HepG2 (cell line): ENCODE results near the gene C12orf60. TPM values are rescaled to one million over a fixed set of nuclear protein-coding genes. Genes with fewer than 3 reads are reported as not detected.

ENCODE experiments used
- ATAC-seq: fragments of 200-7000 bp; cut with Tn5 transposase; 3 replicates; pipeline ENCODE4 v1.9.1; 2020; ENCODE audit warnings: mild to moderate bottlenecking, moderate library complexity
- BruUV-seq: library from RNA; stranded (reverse); fragments of 400-500 nt; replicated peaks from 2 replicates; lab custom pipeline; 2021; lab: Mats Ljungman, UMichigan
- CTCF ChIA-PET: fragments of 300-600 bp; formaldehyde crosslinking; extraction: SDS; loops from one replicate; lab custom pipeline; 2021; ENCODE audit warnings: low total read pairs, inconsistent platforms, low intra/inter-chr PET ratio; lab: Yijun Ruan, JAX
- POLR2A ChIA-PET: fragments of 350-600 bp; sonication (Branson Sonifier 250); formaldehyde crosslinking; loops from one replicate; lab custom pipeline; 2020; ENCODE audit warnings: antibody characterized with exemption, inconsistent platforms; lab: Yijun Ruan, JAX
- DNase-seq: peaks from one replicate; pipeline ENCODE4 v3.0.0-alpha.2; 2015; ENCODE audit warnings: low spot score
- FAIRE-seq: peaks from 3 replicates; lab custom pipeline; 2011; peaks lifted over from hg19 to GRCh38; lab: Jason Lieb, UNC
- H2AFZ ChIP-seq: one replicate; pipeline ENCODE4 v1.6.1; 2011; ENCODE audit warnings: low read length, inconsistent platforms
- H3K27ac ChIP-seq: fragments of 300-600 bp; 3 replicates; pipeline ENCODE4 v1.8.0; 2011; ENCODE audit warnings: mixed run types, mild to moderate bottlenecking, mixed read lengths, low read length, inconsistent platforms; ENCODE audit not compliant: insufficient read depth; ENCODE audit errors: extremely low read length
- H3K27me3 ChIP-seq, 2 experiments: fragments of 200-600 bp in 1 of 2; 2 replicates in 1 of 2; 3 replicates in 1 of 2; pipeline versions ENCODE4 v1.6.0 to v1.8.0; 2011; ENCODE audit warnings: low read length in 2 of 2, mild to moderate bottlenecking in 2 of 2, moderate library complexity in 2 of 2, inconsistent platforms in 1 of 2; ENCODE audit not compliant: insufficient read depth in 2 of 2, control insufficient read depth in 1 of 2
- H3K36me3 ChIP-seq, 2 experiments: fragments of 200-600 bp in 1 of 2; replicated peaks in 1 of 2; 2 replicates in 1 of 2; 3 replicates in 1 of 2; pipeline versions ENCODE4 v1.5.1 to v1.8.0; 2011; ENCODE audit warnings: low read length in 2 of 2, inconsistent platforms in 1 of 2; ENCODE audit not compliant: insufficient read depth in 2 of 2, control insufficient read depth in 1 of 2
- H3K4me1 ChIP-seq: 2 replicates; pipeline ENCODE4 v1.5.1; 2012; ENCODE audit warnings: low read length, inconsistent platforms; ENCODE audit not compliant: insufficient read depth
- H3K4me2 ChIP-seq: 2 replicates; pipeline ENCODE4 v1.6.0; 2011; ENCODE audit warnings: low read depth, low read length, inconsistent platforms
- H3K4me3 ChIP-seq, 3 experiments: fragments of 200-600 bp in 1 of 3; sonication (generic), shearing (Covaris generic) in 1 of 3; replicated peaks in 1 of 3; 2 replicates each; pipeline ENCODE4 v1.5.1; 2011 to 2016; ENCODE audit warnings: low read length in 3 of 3, inconsistent platforms in 2 of 3, low read depth in 2 of 3, mild to moderate bottlenecking in 2 of 3, control low read depth in 1 of 3, mixed read lengths in 1 of 3; ENCODE audit not compliant: insufficient read depth in 1 of 3
- H3K79me2 ChIP-seq: one replicate; pipeline ENCODE4 v1.6.1; 2011; ENCODE audit warnings: low read length, inconsistent platforms; ENCODE audit not compliant: insufficient read depth
- H3K9ac ChIP-seq: 2 replicates; pipeline ENCODE4 v1.6.0; 2011; ENCODE audit warnings: mild to moderate bottlenecking, low read depth, low read length, inconsistent platforms; ENCODE audit not compliant: insufficient read depth
- H3K9me3 ChIP-seq: 2 replicates; pipeline ENCODE4 v1.5.1; 2012; ENCODE audit warnings: mild to moderate bottlenecking, low read length
- H4K20me1 ChIP-seq: 2 replicates; pipeline ENCODE4 v1.6.0; 2011; ENCODE audit warnings: inconsistent platforms, mild to moderate bottlenecking, low read length, moderate library complexity; ENCODE audit not compliant: insufficient read depth
- ASH2L ChIP-seq: fragments of 300-600, 200-600 bp; sonication (generic); IDR thresholded peaks from 2 replicates; pipeline ENCODE4 v1.7.0; 2017; ENCODE audit warnings: low read depth, mild to moderate bottlenecking, moderate library complexity, mixed read lengths, low read length; ENCODE audit not compliant: insufficient read length
- ATAD3A ChIP-seq: sonication (generic); formaldehyde crosslinking; IDR thresholded peaks from 2 replicates; pipeline ENCODE4 v1.4.0; 2020; ENCODE audit warnings: missing genetic modification reagents
- ATF6 ChIP-seq: sonication (generic); formaldehyde crosslinking; conservative IDR thresholded peaks from 2 replicates; pipeline ENCODE4 v1.4.0; 2020; ENCODE audit warnings: missing genetic modification reagents
- CC2D1A ChIP-seq: sonication (generic); formaldehyde crosslinking; IDR thresholded peaks from 2 replicates; pipeline ENCODE4 v1.8.1; 2023; ENCODE audit warnings: mild to moderate bottlenecking, missing genetic modification reagents
- EHMT2 ChIP-seq: fragments of 200-600 bp; sonication (generic); IDR thresholded peaks from 2 replicates; pipeline ENCODE4 v1.7.0; 2017; ENCODE audit warnings: antibody characterized with exemption, low read depth, low read length, borderline replicate concordance
- GPBP1L1 ChIP-seq: sonication (generic); formaldehyde crosslinking; IDR thresholded peaks from 2 replicates; pipeline ENCODE4 v1.5.0; 2020; ENCODE audit warnings: mild to moderate bottlenecking, missing genetic modification reagents
- HOXD1 ChIP-seq: sonication (generic); formaldehyde crosslinking; IDR thresholded peaks from 2 replicates; pipeline ENCODE4 v1.5.0; 2020; ENCODE audit warnings: missing genetic modification reagents
- KLF6 ChIP-seq: IDR thresholded peaks from 2 replicates; pipeline ENCODE4 v1.8.0; 2016; ENCODE audit warnings: missing biosample characterization, missing genetic modification reagents
- NCOA5 ChIP-seq: sonication (generic); formaldehyde crosslinking; IDR thresholded peaks from 2 replicates; pipeline ENCODE4 v1.4.0; 2020; ENCODE audit warnings: missing genetic modification reagents
- PLRG1 ChIP-seq: fragments of 450-650 bp; conservative IDR thresholded peaks from 2 replicates; pipeline ENCODE4 v1.6.1; 2016
- ZFP91 ChIP-seq: sonication (generic); formaldehyde crosslinking; IDR thresholded peaks from 2 replicates; pipeline ENCODE4 v1.9.0; 2022; ENCODE audit warnings: missing genetic modification reagents, mild to moderate bottlenecking, borderline replicate concordance
- ZNF235 ChIP-seq: sonication (generic); formaldehyde crosslinking; IDR thresholded peaks from 2 replicates; pipeline ENCODE4 v1.8.1; 2023; ENCODE audit warnings: mild to moderate bottlenecking, missing genetic modification reagents, borderline replicate concordance
- in situ Hi-C: cut with HindIII; loops from 2 replicates; pipeline ENCODE4 v1.10.0; 2017; ENCODE audit warnings: low pct_unique_long_range_greater_than_20kb; ENCODE audit not compliant: extremely low pct_ligation_motif_present
- intact Hi-C: fragments of 100-400 bp; cut with micrococcal nuclease; formaldehyde crosslinking; loops from one replicate; pipeline ENCODE4 v1.10.0; 2022; ENCODE audit not compliant: unreplicated experiment
- polyA plus RNA-seq, 8 experiments: library from polyadenylated mRNA; depleted of rRNA in 3 of 8; stranded (reverse) in 7 of 8; unstranded in 1 of 8; fragments of >200 nt; fragmentation: Illumina TruSeq in 4 of 8; extraction: Trizol in 4 of 8; gene quantifications; 2 replicates each; pipeline versions ENCODE4 v1.2.1 to v1.2.3, GENCODE V29; 2011 to 2016; ENCODE audit warnings: low read depth in 4 of 8, missing spikeins in 1 of 8, mixed read lengths in 1 of 8; ENCODE audit not compliant: insufficient read depth in 1 of 8
- total RNA-seq, 5 experiments: library from RNA; depleted of rRNA; stranded (reverse); fragments of >200 nt; fragmentation: Illumina TruSeq; extraction: Trizol; gene quantifications; 2 replicates each; pipeline ENCODE4 v1.2.3, GENCODE V29; 2016; ENCODE audit warnings: low read depth in 1 of 5

Gene C12orf60
- total and polyA plus RNA-seq, 2 of the 13 experiments (the other 11 are each of a cell fraction or from before 2014, with no cell fraction given): 0.55 to 1.4 TPM

DNA sequence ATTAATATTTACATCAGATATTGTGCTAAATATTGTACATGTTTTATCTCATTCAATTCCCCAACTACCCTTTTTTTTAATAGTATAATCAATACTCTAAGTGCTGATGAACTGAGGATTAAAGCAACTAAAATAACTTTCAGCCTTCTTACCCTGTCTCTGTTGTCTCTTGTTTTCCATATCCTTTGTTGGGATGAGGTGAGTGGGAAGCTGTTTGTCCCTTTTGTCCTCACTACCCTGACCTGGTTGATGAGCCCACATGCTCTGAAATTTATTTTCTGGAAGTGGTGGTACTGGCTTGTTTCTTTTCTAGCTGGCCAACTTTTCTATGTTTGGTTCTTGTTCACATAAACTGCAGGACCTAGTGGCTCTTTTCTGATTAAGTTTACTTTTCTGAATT lies 49.4 kb downstream of the C12orf60 start:
- CTCF ChIA-PET: no interaction called here
- no peak overlapping the region for H3K4me2 ChIP-seq
- no peak overlapping the region for H3K9ac ChIP-seq
- no peaks in the 10 kb centered on the region for H4K20me1 ChIP-seq
- intact Hi-C loops (no loop called here), in situ Hi-C loops (no loop called here)
- H3K36me3 ChIP-seq: no peaks in the 10 kb centered on the region
- TF ChIP-seq CC2D1A (no peak), ATF6 (CRISPR knock-in tag) (no peak), GPBP1L1 (CRISPR knock-in tag) (no peak), ASH2L (no peak), PLRG1 (no peak), ZFP91 (CRISPR knock-in tag) (no peak), ZNF235 (CRISPR knock-in tag) (no peak), KLF6 (CRISPR knock-in tag) (no peak), ATAD3A (CRISPR knock-in tag) (no peak), EHMT2 (no peak), NCOA5 (CRISPR knock-in tag) (no peak), HOXD1 (CRISPR knock-in tag) (no peak)
- no peak for FAIRE-seq
- ATAC-seq: no peak
- H2AFZ ChIP-seq: no peak overlapping the region
- no peak for DNase-seq
- POLR2A ChIA-PET: no interaction called here
- H3K27me3 ChIP-seq: no peaks in the 10 kb centered on the region
- no peaks in the 10 kb centered on the region for H3K9me3 ChIP-seq
- BruUV-seq: no TSS peak
- no peak overlapping the region for H3K27ac ChIP-seq
- no peak overlapping the region for H3K4me3 ChIP-seq
- no peaks in the 10 kb centered on the region for H3K79me2 ChIP-seq
- peaks cover 10% of the 10 kb centered on the region for H3K4me1 ChIP-seq
